Activated naive CD8-positive, alpha-beta T cell treated with anti-CD3 and anti-CD28 coated beads, Interleukin-2, amount 50 U/mL, for 24 hours (primary cell): ENCODE data around the gene NELL1.

Experiments
- ATAC-seq: fragments of 150-1000 bp; cut with Tn5 transposase; one replicate; pipeline ENCODE4 v1.10.0; 2021
- DNase-seq: peaks from one replicate; pipeline ENCODE4 v3.0.0; 2021
- H3K27ac Mint-ChIP-seq: one replicate; pipeline ENCODE4 v1.8.0; 2021; ENCODE audit warnings: mild to moderate bottlenecking, mixed read lengths
- H3K27me3 Mint-ChIP-seq: one replicate; pipeline ENCODE4 v1.8.0; 2021; ENCODE audit warnings: mixed read lengths
- H3K36me3 Mint-ChIP-seq: one replicate; pipeline ENCODE4 v1.8.0; 2021; ENCODE audit warnings: low read depth, mixed read lengths
- H3K4me1 Mint-ChIP-seq: one replicate; pipeline ENCODE4 v1.8.0; 2021; ENCODE audit warnings: mixed read lengths
- H3K4me3 Mint-ChIP-seq: one replicate; pipeline ENCODE4 v1.8.0; 2021; ENCODE audit warnings: mild to moderate bottlenecking, moderate library complexity, mixed read lengths
- H3K9me3 Mint-ChIP-seq: one replicate; pipeline ENCODE4 v1.8.0; 2021; ENCODE audit warnings: mixed read lengths

Gene NELL1

GRCh38 chr11:21505070-21505469 lies 835.7 kb downstream of the NELL1 start:
- H3K9me3 Mint-ChIP-seq, result no peaks in the 10 kb centered on the region
- ATAC-seq (no peak), DNase-seq (no peak)
- H3K27ac Mint-ChIP-seq, result no peak overlapping the region
- H3K4me1 Mint-ChIP-seq, result no peaks in the 10 kb centered on the region
- H3K36me3 Mint-ChIP-seq, result no peaks in the 10 kb centered on the region
- H3K27me3 Mint-ChIP-seq, result no peaks in the 10 kb centered on the region
- no peak overlapping the region for H3K4me3 Mint-ChIP-seq

DNA sequence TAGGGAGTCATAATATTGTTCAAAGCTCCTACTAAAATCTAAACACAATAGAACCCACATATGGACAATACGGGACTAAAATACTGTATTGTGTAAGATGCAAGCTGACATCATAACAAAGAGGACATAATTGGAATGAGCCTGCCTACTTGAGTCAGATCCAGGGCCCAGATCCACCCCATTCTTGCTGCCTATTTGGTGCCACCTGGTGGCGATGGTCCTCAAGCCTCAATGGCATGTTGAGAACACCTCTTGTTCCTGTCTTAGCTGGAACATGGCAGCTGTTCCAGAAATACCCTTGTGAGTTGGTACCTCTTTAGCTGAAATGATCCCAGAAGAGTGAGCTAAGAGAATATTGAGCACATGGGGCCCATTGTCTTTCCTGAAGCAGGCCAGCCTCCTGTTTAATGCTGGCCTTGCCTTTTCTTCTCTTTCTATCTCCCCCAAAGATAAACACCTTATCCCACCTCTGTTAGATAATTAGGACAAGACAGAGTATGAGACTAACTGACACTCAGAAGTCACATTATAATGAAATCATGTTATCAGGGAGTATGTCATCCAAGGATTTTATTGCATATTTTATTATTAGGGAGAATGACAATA lies 842.6 kb downstream of the NELL1 start:
- ATAC-seq, result no peak
- no peaks in the 10 kb centered on the region for H3K4me1 Mint-ChIP-seq

GRCh38 chr11:21514316-21514715 lies 844.9 kb downstream of the NELL1 start:
- H3K9me3 Mint-ChIP-seq, result peaks cover 2% of the 10 kb centered on the region
- no peaks in the 10 kb centered on the region for H3K4me1 Mint-ChIP-seq
- no peak overlapping the region for H3K4me3 Mint-ChIP-seq
- ATAC-seq (no peak), DNase-seq (no peak)
- H3K27me3 Mint-ChIP-seq, result no peaks in the 10 kb centered on the region
- H3K36me3 Mint-ChIP-seq, result no peaks in the 10 kb centered on the region
- no peak overlapping the region for H3K27ac Mint-ChIP-seq

More for the DNA sequence above, 842.6 kb downstream of the NELL1 start:
- Mint-ChIP-seq H3K27ac (no peak overlapping the region), H3K4me3 (no peak overlapping the region), H3K36me3 (no peaks in the 10 kb centered on the region), H3K9me3 (no peaks in the 10 kb centered on the region), H3K27me3 (no peaks in the 10 kb centered on the region)
- peak; percentile 27 for DNase-seq

DNA sequence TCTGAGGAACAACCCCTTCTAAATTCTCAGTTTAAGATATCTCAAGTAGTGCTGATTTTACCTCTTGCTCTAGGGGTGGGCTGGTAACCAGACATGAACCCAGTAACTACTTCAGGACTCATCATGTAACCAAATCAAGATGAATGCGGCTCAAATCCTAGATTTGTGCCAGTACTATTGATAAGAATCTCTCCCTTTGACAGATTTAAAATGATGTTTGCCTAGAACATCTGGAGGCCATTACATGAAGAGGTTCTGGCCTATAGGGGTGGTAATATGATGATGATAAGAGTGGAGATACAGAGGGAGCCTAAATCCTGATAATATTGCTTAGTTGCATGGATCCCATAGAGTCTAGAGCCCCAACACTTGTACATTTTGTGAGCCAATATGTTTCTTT lies 850.9 kb downstream of the NELL1 start:
- H3K9me3 Mint-ChIP-seq, result peaks cover 3% of the 10 kb centered on the region
- no peak overlapping the region for H3K4me3 Mint-ChIP-seq

GRCh38 chr11:21529187-21529586 lies 859.8 kb downstream of the NELL1 start:
- Mint-ChIP-seq H3K36me3 (no peaks in the 10 kb centered on the region), H3K4me1 (no peaks in the 10 kb centered on the region), H3K27me3 (no peaks in the 10 kb centered on the region), H3K9me3 (peaks cover 10% of the 10 kb centered on the region), H3K27ac (no peak overlapping the region), H3K4me3 (no peak overlapping the region)
- ATAC-seq (no peak), DNase-seq (no peak)

More for the DNA sequence above, 850.9 kb downstream of the NELL1 start:
- H3K4me1 Mint-ChIP-seq, result no peaks in the 10 kb centered on the region
- DNase-seq, result no peak
- no peaks in the 10 kb centered on the region for H3K36me3 Mint-ChIP-seq
- H3K27me3 Mint-ChIP-seq, result no peaks in the 10 kb centered on the region
- ATAC-seq, result no peak
- H3K27ac Mint-ChIP-seq, result no peak overlapping the region

- Mint-ChIP-seq H3K9me3 (no peaks in the 10 kb centered on the region), H3K27ac (no peak overlapping the region), H3K4me1 (no peaks in the 10 kb centered on the region), H3K36me3 (no peaks in the 10 kb centered on the region), H3K4me3 (no peak overlapping the region), H3K27me3 (no peaks in the 10 kb centered on the region)
- DNase-seq (no peak), ATAC-seq (no peak)
Observed at GRCh38 chr11:21534288-21534687, 864.9 kb downstream of the NELL1 start.

GRCh38 chr11:21537980-21538379 lies 868.6 kb downstream of the NELL1 start:
- H3K27ac Mint-ChIP-seq, result no peak overlapping the region
- DNase-seq (no peak), ATAC-seq (no peak)
- no peaks in the 10 kb centered on the region for H3K36me3 Mint-ChIP-seq
- no peak overlapping the region for H3K4me3 Mint-ChIP-seq
- peaks cover 4% of the 10 kb centered on the region for H3K9me3 Mint-ChIP-seq
- no peaks in the 10 kb centered on the region for H3K4me1 Mint-ChIP-seq
- no peaks in the 10 kb centered on the region for H3K27me3 Mint-ChIP-seq

- no peaks in the 10 kb centered on the region for H3K27me3 Mint-ChIP-seq
- H3K36me3 Mint-ChIP-seq, result no peaks in the 10 kb centered on the region
- H3K4me1 Mint-ChIP-seq, result no peaks in the 10 kb centered on the region
- H3K9me3 Mint-ChIP-seq, result peaks cover 4% of the 10 kb centered on the region
- no peak for DNase-seq
- H3K27ac Mint-ChIP-seq, result no peak overlapping the region
- no peak overlapping the region for H3K4me3 Mint-ChIP-seq
- ATAC-seq, result no peak
Observed at GRCh38 chr11:21541187-21541751, 871.9 kb downstream of the NELL1 start.

DNA sequence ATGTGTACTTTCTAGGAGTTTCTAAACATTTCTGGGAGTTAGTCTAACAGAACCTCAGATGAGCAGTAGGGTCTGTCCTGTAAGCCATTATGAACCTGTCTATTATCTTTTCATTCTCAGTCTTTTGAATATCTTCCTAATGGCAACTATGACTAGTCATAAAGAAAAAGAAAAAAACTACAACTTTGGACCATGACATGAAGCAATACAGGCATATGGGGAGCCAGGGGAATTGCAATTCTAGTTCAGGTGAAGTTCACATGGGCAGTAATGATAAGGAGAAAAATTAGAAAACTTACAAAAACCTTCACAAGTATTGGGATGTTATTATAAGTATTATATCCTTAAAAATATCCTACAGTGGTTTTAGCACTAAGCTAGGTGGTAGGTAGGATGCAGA lies 874.5 kb downstream of the NELL1 start:
- Mint-ChIP-seq H3K4me3 (no peak overlapping the region), H3K4me1 (no peaks in the 10 kb centered on the region), H3K36me3 (no peaks in the 10 kb centered on the region), H3K27ac (no peak overlapping the region), H3K27me3 (no peaks in the 10 kb centered on the region), H3K9me3 (peaks cover 4% of the 10 kb centered on the region)
- DNase-seq (no peak), ATAC-seq (no peak)

- no peaks in the 10 kb centered on the region for H3K9me3 Mint-ChIP-seq
- DNase-seq (no peak), ATAC-seq (no peak)
- no peaks in the 10 kb centered on the region for H3K36me3 Mint-ChIP-seq
- no peaks in the 10 kb centered on the region for H3K4me1 Mint-ChIP-seq
- H3K4me3 Mint-ChIP-seq, result no peak overlapping the region
- no peaks in the 10 kb centered on the region for H3K27me3 Mint-ChIP-seq
- no peak overlapping the region for H3K27ac Mint-ChIP-seq
Observed at GRCh38 chr11:21545699-21546098, 876.3 kb downstream of the NELL1 start.

DNA sequence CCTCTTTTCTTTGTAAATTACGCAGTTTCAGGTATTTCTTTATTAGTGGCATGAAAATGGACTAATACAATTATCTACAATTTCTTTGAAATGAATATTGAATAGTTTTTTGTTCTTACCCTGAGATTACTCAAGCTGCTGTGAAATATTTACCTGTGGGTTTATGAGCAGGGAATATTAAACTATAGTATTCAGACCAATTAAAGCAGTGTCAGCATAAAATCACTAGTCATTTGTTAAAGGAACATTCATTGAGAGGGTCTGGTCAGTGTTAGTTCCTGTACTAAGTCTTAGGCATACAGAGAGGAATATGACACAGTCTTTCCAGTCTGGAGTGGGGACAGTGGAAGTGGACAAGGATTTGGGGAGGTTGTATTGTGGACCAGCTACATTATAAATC lies 877.3 kb downstream of the NELL1 start:
- H3K4me3 Mint-ChIP-seq, result no peak overlapping the region
- no peak overlapping the region for H3K27ac Mint-ChIP-seq
- DNase-seq, result no peak
- no peaks in the 10 kb centered on the region for H3K4me1 Mint-ChIP-seq
- no peaks in the 10 kb centered on the region for H3K36me3 Mint-ChIP-seq
- ATAC-seq, result no peak
- H3K27me3 Mint-ChIP-seq, result no peaks in the 10 kb centered on the region
- no peaks in the 10 kb centered on the region for H3K9me3 Mint-ChIP-seq

GRCh38 chr11:21552911-21553310 lies 883.5 kb downstream of the NELL1 start:
- no peaks in the 10 kb centered on the region for H3K27me3 Mint-ChIP-seq
- ATAC-seq (no peak), DNase-seq (no peak)
- no peaks in the 10 kb centered on the region for H3K9me3 Mint-ChIP-seq
- H3K27ac Mint-ChIP-seq, result no peak overlapping the region
- no peaks in the 10 kb centered on the region for H3K36me3 Mint-ChIP-seq
- H3K4me1 Mint-ChIP-seq, result no peaks in the 10 kb centered on the region
- no peak overlapping the region for H3K4me3 Mint-ChIP-seq

DNA sequence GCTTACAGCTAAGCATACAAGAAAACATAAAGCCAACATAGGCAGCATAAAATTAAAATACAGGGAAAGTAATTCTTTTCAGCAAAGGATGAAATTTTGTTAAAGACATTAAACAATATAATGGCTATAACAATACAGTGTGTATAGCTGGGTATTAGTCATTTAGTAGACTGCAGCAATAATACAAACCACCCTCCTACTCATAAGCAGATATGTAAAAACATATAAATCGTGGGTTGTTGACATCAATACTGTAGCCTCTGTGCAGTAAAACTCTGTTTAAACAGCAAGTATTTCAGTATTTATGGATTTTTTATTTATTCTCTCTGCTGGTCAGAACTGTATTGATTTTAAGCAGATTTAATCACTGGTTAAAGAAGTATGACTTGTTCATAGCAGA lies 884.4 kb downstream of the NELL1 start:
- Mint-ChIP-seq H3K27me3 (no peaks in the 10 kb centered on the region), H3K4me3 (no peak overlapping the region), H3K36me3 (no peaks in the 10 kb centered on the region), H3K9me3 (peaks cover 4% of the 10 kb centered on the region), H3K27ac (no peak overlapping the region), H3K4me1 (no peaks in the 10 kb centered on the region)
- ATAC-seq (no peak), DNase-seq (no peak)

- no peak overlapping the region for H3K27ac Mint-ChIP-seq
- H3K4me1 Mint-ChIP-seq, result no peaks in the 10 kb centered on the region
- no peak for ATAC-seq
Observed at GRCh38 chr11:21554284-21554683, 884.9 kb downstream of the NELL1 start.

DNA sequence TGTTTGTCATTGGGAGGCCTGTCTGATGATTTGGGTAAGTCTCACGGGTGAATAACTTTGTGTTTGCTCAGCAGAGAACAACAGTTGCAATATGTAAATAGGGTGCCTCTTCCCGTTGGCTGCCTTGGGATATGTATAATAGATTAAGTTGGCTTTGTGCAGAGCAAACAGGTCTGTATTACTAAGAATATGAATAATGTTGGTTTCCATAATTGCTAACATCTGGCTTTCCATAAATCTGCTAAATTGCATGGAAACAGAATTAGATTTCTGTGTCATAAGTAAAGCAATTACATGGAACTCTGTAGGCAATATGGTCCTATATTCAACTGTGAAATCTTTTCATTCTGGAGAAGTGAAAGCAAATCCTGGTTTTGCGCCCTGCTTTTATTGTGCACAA lies 887.5 kb downstream of the NELL1 start:
- ATAC-seq, result no peak
- peaks cover 5% of the 10 kb centered on the region for H3K9me3 Mint-ChIP-seq
- no peak overlapping the region for H3K4me3 Mint-ChIP-seq
- H3K27ac Mint-ChIP-seq, result no peak overlapping the region
- H3K27me3 Mint-ChIP-seq, result no peaks in the 10 kb centered on the region
- H3K36me3 Mint-ChIP-seq, result no peaks in the 10 kb centered on the region
- DNase-seq, result no peak
- no peaks in the 10 kb centered on the region for H3K4me1 Mint-ChIP-seq

More at GRCh38 chr11:21554284-21554683, 884.9 kb downstream of the NELL1 start:
- no peaks in the 10 kb centered on the region for H3K36me3 Mint-ChIP-seq
- DNase-seq, result no peak
- H3K9me3 Mint-ChIP-seq, result peaks cover 5% of the 10 kb centered on the region
- H3K4me3 Mint-ChIP-seq, result no peak overlapping the region
- no peaks in the 10 kb centered on the region for H3K27me3 Mint-ChIP-seq
